ENCODE data around the gene SORL1.
A peak's percentile ranks its signal among the peaks of the same experiment; 100 is the strongest.

Gene SORL1

GRCh38 chr11:121520243-121521144, 68.4 kb downstream of the SORL1 start:
- DNase-seq (ENCODE audit: low read depth) = peak; percentile 39
- TF ChIP-seq CTCF (IDR thresholded peaks at IDR 0.05; ENCODE audit: control insufficient read depth, insufficient read depth, low read depth, low read length, missing control alignments) = no peak
- no peak overlapping the region for H3K4me3 ChIP-seq (ENCODE audit: control insufficient read depth, low read depth, low read length)

- H3K4me3 ChIP-seq (ENCODE audit: control insufficient read depth, low read depth, low read length) = no peak overlapping the region
- DNase-seq (ENCODE audit: low read depth) = no peak
- no peak for TF ChIP-seq CTCF (IDR thresholded peaks at IDR 0.05; ENCODE audit: control insufficient read depth, insufficient read depth, low read depth, low read length, missing control alignments)
Measured at GRCh38 chr11:121521145-121522042, 69.3 kb downstream of the SORL1 start.

- no peak for DNase-seq (ENCODE audit: low read depth)
- no peak for TF ChIP-seq CTCF (IDR thresholded peaks at IDR 0.05; ENCODE audit: control insufficient read depth, insufficient read depth, low read depth, low read length, missing control alignments)
- no peak overlapping the region for H3K4me3 ChIP-seq (ENCODE audit: control insufficient read depth, low read depth, low read length)
Measured at GRCh38 chr11:121522043-121522941, 70.2 kb downstream of the SORL1 start.

GRCh38 chr11:121523581-121524232, 71.6 kb downstream of the SORL1 start:
- no peak for TF ChIP-seq CTCF (IDR thresholded peaks at IDR 0.05; ENCODE audit: control insufficient read depth, insufficient read depth, low read depth, low read length, missing control alignments)
- no peak for DNase-seq (ENCODE audit: low read depth)
- no peak overlapping the region for H3K4me3 ChIP-seq (ENCODE audit: control insufficient read depth, low read depth, low read length)

- TF ChIP-seq CTCF (IDR thresholded peaks at IDR 0.05; ENCODE audit: control insufficient read depth, insufficient read depth, low read depth, low read length, missing control alignments) = no peak
- H3K4me3 ChIP-seq (ENCODE audit: control insufficient read depth, low read depth, low read length) = no peak overlapping the region
- DNase-seq (ENCODE audit: low read depth) = no peak
Measured at GRCh38 chr11:121524233-121524631, 72.1 kb downstream of the SORL1 start.
